IPS DF 6.9 (cell line): ENCODE measurements around the gene SLC2A1.

ENCODE experiments used
- DNase-seq: peaks from one replicate; pipeline ENCODE4 v3.0.0-alpha.2; 2013; ENCODE audit warnings: low read depth, low spot score
- H3K27ac ChIP-seq: one replicate; pipeline ENCODE4 v1.5.1; 2013; ENCODE audit warnings: low read length, control low read depth
- H3K27me3 ChIP-seq: 2 replicates; pipeline ENCODE4 v1.6.1; 2013; ENCODE audit warnings: mild to moderate bottlenecking, low read length; ENCODE audit not compliant: control insufficient read depth, insufficient read depth
- H3K36me3 ChIP-seq: 2 replicates; pipeline ENCODE4 v1.6.1; 2013; ENCODE audit warnings: low read length; ENCODE audit not compliant: control insufficient read depth, insufficient read depth
- H3K4me1 ChIP-seq: 2 replicates; pipeline ENCODE4 v1.6.1; 2013; ENCODE audit warnings: low read length; ENCODE audit not compliant: control insufficient read depth, insufficient read depth
- H3K4me3 ChIP-seq: 2 replicates; pipeline ENCODE4 v1.5.1; 2013; ENCODE audit warnings: mild to moderate bottlenecking, low read length
- H3K9me3 ChIP-seq: 2 replicates; pipeline ENCODE4 v1.6.1; 2013; ENCODE audit warnings: low read length, inconsistent platforms; ENCODE audit not compliant: control insufficient read depth, insufficient read depth
- WGBS: extraction: QIAGEN DNeasy Blood & Tissue Kit; methylation state at CpG from one replicate; pipeline ENCODE4 v1.1.7; 2013; ENCODE audit warnings: mixed read lengths, missing lambda C conversion rate; ENCODE audit not compliant: insufficient read length, insufficient coverage; 5-methylcytosine and 5-hydroxymethylcytosine counted together

SLC2A1 gene

DNA sequence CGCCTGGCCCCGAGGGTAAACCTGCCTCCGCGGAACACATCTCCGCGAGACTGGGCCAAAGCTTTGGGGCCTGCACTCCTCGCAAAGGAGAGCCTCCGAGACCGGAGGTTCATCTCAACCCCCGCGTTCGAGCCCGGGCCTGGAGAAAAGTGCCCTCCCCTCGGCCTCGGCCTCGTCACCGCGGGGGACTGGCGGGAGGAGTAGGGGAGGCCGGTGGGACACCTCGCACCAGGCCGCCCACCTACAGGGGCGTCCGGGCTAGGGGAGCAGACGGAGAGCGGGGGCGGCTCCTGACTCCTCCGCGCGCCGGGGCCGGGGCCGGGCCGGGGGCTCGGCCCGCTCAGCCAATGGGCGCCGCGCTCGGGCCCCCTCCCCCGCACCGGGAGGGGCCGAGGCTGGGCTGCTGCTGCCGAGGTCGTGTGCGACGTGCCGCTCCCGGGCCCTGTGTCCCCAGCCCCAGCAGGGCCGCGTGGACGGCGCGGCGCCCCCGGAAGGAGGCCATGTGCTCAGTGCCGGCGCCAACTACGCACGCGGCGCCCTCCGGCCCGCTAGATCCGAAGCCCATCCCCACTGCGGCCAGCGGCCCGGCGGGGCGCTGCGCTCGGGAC is 684 bp downstream of the SLC2A1 start:
- Histone ChIP-seq H3K4me3 (peak overlapping the region; percentile 87), H3K27me3 (no peaks in the 10 kb centered on the region), H3K4me1 (peaks cover 13% of the 10 kb centered on the region), H3K27ac (no peak overlapping the region), H3K36me3 (peaks cover 10% of the 10 kb centered on the region; the same call in 1 of the 2 replicates), H3K9me3 (no peaks in the 10 kb centered on the region)
- no CpG with 5 or more reads among the region's 72 CpGs for WGBS
- DNase-seq, result no peak

DNA sequence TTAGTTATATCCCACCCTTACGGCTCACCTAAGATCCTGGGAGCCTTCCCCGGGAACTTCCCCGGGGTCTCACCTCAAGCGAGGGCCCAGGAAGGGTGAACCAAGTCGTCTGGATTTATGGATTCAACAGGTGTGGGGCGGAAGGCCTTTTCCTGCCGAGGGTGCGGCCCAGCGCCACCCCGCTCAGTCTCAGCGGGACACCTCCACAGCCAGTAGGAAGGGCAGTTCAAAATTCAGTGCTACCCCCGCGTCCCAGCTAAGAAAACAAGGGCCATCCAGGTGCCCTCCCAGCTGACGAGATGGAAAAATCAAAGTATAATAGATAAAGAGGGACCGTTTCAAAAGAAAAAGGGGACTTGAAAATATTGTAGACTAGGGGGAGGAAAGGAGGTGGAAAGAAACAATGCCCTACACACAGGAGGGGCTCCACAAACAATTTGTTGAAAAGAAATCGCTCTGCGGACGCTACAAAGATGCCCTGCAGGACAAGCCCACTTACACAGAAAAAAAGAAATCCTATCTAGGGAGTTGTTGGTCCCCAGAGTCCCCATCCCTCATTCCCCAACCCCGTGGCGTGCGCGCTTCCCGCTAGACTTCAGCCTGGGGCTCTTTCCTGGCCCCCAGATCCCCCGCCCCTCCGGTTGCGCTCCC is 1.3 kb downstream of the SLC2A1 start:
- Histone ChIP-seq H3K27ac (no peak overlapping the region), H3K27me3 (no peaks in the 10 kb centered on the region), H3K36me3 (peaks cover 12% of the 10 kb centered on the region; the same call in 1 of the 2 replicates), H3K4me3 (peak overlapping the region; percentile 87), H3K9me3 (no peaks in the 10 kb centered on the region), H3K4me1 (peaks cover 12% of the 10 kb centered on the region)
- DNase-seq, result no peak
- no CpG with 5 or more reads among the region's 26 CpGs for WGBS

DNA sequence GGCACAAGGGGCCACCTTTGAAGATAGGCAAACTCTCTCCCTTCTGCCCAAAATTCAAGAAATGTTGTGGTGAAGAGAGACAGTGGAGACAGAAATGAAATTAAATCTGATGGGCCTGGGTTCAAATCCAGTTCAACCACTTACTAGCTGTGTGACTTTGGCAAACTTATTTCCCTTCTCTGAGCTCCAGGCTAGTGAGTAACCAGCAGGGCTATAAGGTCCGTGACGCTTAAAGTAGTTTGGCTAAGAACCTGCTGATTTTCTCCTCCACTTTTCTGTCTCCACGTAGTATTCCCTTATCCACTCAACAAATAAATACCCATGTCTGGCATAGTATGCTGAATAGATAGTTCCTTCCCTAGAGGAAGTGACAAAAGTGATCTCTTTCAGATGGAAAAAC is 1.9 kb downstream of the SLC2A1 start:
- H3K27ac ChIP-seq, result no peak overlapping the region

DNA sequence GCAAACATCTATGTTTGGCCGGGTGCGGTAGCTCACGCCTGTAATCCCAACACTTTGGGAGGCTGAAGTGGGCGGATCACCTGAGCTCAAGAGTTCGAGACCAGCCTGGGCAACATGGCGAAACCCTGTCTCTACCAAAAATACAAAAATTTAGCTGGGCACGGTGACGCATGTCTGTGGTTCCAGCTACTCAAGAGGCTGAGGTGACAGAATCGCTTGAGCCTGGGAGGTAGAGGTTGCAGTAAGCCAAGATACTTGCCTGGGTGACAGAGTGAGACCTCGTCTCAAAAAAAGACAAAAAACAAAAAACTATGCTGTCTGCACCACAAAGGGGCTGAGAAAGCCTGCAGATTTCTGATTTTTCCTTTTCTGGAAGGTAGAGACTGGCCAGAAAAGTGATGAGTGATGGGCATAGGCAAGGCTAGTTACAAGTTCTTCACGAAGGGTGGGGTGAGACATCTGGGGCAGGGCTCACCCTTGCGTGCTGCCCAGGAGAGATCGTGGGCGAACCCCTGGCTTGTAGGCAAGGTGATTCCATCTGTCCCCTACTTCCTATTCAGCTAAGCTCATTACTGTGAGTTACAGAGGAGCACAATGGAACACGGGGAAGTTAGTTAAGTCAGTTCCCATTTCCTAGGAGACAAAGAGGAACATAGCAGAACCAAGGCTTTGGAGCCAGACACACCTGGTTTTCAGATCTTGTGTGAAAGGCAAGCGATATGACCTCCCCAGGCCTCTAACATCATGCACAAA is 3.2 kb downstream of the SLC2A1 start:
- no peaks in the 10 kb centered on the region for H3K9me3 ChIP-seq
- H3K4me1 ChIP-seq, result peaks cover 8% of the 10 kb centered on the region; the same call in 1 of the 2 replicates
- DNase-seq, result no peak
- no peaks in the 10 kb centered on the region for H3K27me3 ChIP-seq
- H3K4me3 ChIP-seq, result no peak overlapping the region
- H3K27ac ChIP-seq, result no peak overlapping the region
- H3K36me3 ChIP-seq, result peaks cover 20% of the 10 kb centered on the region; the same call in 1 of the 2 replicates
- no CpG with 5 or more reads among the region's 16 CpGs for WGBS

More for the DNA sequence above, 1.9 kb downstream of the SLC2A1 start:
- DNase-seq, result no peak
- peaks cover 17% of the 10 kb centered on the region; the same call in 1 of the 2 replicates for H3K36me3 ChIP-seq
- peaks cover 12% of the 10 kb centered on the region; the same call in 1 of the 2 replicates for H3K4me1 ChIP-seq
- WGBS, result no CpG with 5 or more reads among the region's 3 CpGs
- no peaks in the 10 kb centered on the region for H3K27me3 ChIP-seq
- H3K9me3 ChIP-seq, result no peaks in the 10 kb centered on the region
- H3K4me3 ChIP-seq, result peak overlapping the region; percentile 87; the same call in 1 of the 2 replicates

DNA sequence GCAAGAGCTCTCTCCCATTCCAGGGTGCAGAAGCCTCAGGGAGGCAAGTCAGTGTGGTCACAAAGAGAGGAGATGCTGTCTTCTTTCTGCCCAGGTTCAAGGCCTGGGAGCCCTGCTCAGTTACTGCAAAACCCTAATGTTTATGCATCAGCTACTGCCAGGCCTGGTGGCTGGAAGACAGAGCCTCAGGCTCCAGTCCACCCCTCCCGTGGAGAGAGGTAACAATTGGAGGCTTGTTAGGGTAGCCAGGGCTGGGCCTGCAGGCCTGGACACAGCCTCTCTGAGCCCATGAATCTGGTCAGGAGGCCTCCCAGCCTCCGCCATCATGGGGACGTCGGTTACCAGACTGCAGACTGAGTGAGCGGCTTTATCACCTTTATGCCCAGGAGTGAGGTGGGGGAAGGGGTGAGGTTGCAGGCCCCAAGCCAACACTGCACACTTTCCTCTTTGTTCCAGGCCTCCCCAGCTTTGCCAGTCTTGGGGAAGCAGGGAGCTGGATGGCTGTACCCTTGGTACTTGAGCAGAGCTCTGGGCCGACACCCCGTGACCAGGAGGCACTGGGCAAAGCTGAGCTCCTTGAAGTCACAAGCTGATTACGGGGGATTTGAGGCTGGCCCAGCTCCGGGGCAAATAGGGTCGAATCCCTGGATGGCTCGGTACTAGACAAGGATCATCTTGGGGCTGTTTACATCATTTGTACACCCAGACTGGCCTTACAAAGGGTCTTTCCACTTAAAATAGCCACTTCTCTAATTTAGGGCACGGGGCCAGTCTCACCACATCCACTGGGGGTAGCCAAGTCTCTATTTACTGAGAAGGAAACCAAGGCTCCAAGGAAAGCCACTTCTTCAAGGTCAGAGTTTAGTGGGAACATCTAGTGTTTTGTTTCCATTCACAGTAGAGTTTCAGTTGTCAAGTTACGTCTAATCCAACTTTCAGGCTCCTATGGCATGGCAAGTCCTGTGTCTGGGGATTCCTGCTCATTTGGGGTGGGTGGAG is 5.2 kb downstream of the SLC2A1 start:
- no peak overlapping the region for H3K27ac ChIP-seq
- no peaks in the 10 kb centered on the region for H3K9me3 ChIP-seq
- H3K27me3 ChIP-seq, result no peaks in the 10 kb centered on the region
- no CpG with 5 or more reads among the region's 13 CpGs for WGBS
- DNase-seq, result no peak
- no peak overlapping the region for H3K4me3 ChIP-seq
- H3K4me1 ChIP-seq, result peaks cover 8% of the 10 kb centered on the region
- H3K36me3 ChIP-seq, result peaks cover 20% of the 10 kb centered on the region; the same call in 1 of the 2 replicates

DNA sequence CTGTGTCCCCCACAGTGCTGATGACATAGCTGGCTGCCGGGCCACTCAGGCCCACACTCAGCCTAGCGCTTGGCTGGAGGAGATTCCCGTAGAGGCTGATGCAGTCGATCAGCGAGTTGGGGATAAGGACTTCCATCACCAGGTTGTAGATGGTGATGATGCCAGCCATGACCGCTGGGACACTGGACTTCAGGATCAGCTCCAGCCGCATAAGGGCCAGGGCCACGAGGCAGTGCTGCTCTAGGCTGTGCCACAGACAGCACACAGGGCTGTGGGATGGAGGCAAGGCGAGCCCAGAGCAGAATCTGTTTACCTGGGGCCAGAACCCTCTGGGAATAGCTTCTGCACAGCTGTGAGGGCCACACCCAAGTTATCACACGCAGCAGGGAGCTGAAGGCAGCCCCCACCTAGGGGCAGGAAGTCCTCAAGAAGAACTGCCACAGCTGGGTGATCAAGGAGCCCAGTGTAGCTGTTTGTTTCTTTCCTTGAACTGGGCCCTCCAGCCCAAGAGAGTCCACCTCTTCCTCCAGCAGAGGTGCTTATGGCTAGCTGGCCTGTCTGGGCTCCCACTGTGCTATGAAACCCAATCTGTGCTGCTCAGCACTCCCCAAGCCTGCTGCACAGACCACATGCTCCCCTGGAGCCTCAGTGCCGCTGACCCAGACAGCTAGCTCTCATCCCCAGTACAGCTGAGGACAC is 6.2 kb downstream of the SLC2A1 start:
- no CpG with 5 or more reads among the region's 11 CpGs for WGBS
- no peak for DNase-seq
- H3K27me3 ChIP-seq, result no peaks in the 10 kb centered on the region
- no peak overlapping the region for H3K27ac ChIP-seq
- no peaks in the 10 kb centered on the region for H3K9me3 ChIP-seq
- H3K36me3 ChIP-seq, result peaks cover 20% of the 10 kb centered on the region; the same call in 1 of the 2 replicates
- no peak overlapping the region for H3K4me3 ChIP-seq
- H3K4me1 ChIP-seq, result peaks cover 12% of the 10 kb centered on the region

DNA sequence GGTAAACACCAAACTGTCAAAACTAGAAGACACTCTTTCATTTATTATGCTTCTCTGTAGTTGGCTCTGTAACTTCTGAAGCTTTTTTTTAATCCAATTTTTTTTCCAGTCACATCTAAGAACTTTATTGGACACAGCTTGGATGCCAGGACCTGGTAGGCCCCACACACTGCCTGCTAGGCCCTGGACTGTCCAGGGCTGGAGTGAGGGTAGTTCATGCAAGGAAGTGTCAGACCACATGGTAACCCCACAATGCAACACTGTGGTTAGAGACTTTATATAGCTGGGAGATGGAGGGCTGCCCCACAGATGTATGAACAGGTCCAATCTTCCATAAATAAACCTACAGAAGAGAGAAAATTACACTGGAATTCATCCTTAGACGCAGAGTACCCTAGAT is 7.1 kb downstream of the SLC2A1 start:
- WGBS, result no CpG with 5 or more reads among the region's 1 CpG
- DNase-seq, result no peak
- H3K36me3 ChIP-seq, result peaks cover 20% of the 10 kb centered on the region; the same call in 1 of the 2 replicates
- H3K27ac ChIP-seq, result no peak overlapping the region
- peaks cover 11% of the 10 kb centered on the region for H3K4me1 ChIP-seq
- no peaks in the 10 kb centered on the region for H3K27me3 ChIP-seq
- no peak overlapping the region for H3K4me3 ChIP-seq
- H3K9me3 ChIP-seq, result no peaks in the 10 kb centered on the region

DNA sequence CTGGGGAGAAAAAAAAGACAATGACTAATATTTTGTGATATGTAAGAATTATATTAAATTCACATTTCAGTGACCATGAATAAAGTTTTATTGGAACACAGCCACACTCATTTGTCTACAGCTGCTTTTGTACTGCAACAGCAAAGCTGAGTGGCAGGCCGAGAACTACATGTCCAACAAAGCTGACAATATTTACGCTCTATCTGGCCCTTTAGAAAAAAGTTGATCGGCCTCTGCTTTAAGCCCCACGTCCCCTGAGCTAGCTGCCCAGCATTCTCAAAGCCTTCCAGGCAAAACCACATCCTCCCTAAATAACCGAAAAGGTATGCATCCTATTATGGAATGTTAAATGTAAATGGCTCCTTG is 8.6 kb downstream of the SLC2A1 start:
- Histone ChIP-seq H3K9me3 (no peaks in the 10 kb centered on the region), H3K4me3 (no peak overlapping the region), H3K36me3 (peaks cover 22% of the 10 kb centered on the region; the same call in 1 of the 2 replicates), H3K4me1 (peaks cover 12% of the 10 kb centered on the region), H3K27ac (no peak overlapping the region), H3K27me3 (no peaks in the 10 kb centered on the region)
- no CpG with 5 or more reads among the region's 5 CpGs for WGBS
- DNase-seq, result no peak

DNA sequence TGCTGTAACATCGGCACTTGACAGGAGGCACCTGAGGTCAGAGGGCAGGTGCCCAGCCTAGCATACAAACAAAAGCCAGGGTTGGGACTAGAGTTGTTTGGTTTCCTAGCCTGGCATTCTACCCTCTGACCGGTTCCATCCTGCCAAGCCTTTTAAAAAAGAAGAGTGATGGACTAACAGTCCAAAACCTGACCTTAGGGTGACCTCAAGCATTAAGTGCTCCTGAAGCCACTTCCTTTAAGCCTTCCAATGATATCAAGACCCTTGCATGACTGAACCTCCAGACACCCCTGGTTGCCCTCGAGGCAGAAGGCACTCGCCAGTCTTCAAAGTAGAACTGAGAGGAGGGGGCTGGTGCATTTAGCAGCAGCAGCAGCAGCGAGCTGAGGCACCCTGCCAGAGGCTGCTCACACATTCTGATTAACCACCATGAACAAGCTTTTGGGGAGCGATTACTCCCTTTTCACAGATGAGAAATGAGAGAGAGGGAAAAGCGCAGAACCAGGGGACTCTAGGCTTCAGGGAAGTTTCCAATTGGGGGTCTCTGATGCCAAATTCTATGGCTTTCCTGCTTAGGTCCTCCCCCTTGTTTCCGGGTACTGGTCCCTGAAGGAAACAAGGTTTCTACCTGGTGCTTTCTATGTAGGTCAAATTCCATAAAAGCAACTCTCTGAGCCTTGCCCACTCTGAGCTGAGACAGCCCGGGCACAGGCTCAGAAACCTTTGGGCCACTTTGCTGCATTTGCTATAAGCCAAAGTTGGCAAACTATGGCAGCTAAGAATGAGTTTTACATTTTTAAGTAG is 9.2 kb downstream of the SLC2A1 start:
- DNase-seq, result no peak
- H3K9me3 ChIP-seq, result no peaks in the 10 kb centered on the region
- no peak overlapping the region for H3K4me3 ChIP-seq
- no CpG with 5 or more reads among the region's 9 CpGs for WGBS
- no peaks in the 10 kb centered on the region for H3K27me3 ChIP-seq
- no peak overlapping the region for H3K27ac ChIP-seq
- peaks cover 21% of the 10 kb centered on the region; the same call in 1 of the 2 replicates for H3K36me3 ChIP-seq
- peaks cover 11% of the 10 kb centered on the region for H3K4me1 ChIP-seq
